Endothelial cell (in vitro differentiated cells): Measurements from ENCODE around the gene CALN1. TPM values are rescaled to one million over a fixed set of nuclear protein-coding genes. Genes with fewer than 3 reads are reported as not detected.
"Not testable (repeated sequence)": the region's sequence is repeated elsewhere in the genome, so short reads cannot be mapped to it uniquely, and the experiment has no call there.

Source experiments
- DNase-seq: peaks from one replicate; pipeline ENCODE4 v3.0.0; 2021; ENCODE audit warnings: low spot score
- H3K27ac Mint-ChIP-seq: one replicate; pipeline ENCODE4 v1.8.0; 2021; ENCODE audit warnings: mixed read lengths, inconsistent platforms; ENCODE audit not compliant: unreplicated experiment
- H3K27me3 Mint-ChIP-seq: one replicate; pipeline ENCODE4 v1.8.0; 2021; ENCODE audit warnings: mild to moderate bottlenecking, moderate library complexity, mixed read lengths, inconsistent platforms; ENCODE audit not compliant: unreplicated experiment
- H3K36me3 Mint-ChIP-seq: one replicate; pipeline ENCODE4 v1.8.0; 2021; ENCODE audit warnings: mild to moderate bottlenecking, low read depth, mixed read lengths, inconsistent platforms; ENCODE audit not compliant: unreplicated experiment
- H3K4me1 Mint-ChIP-seq: one replicate; pipeline ENCODE4 v1.8.0; 2021; ENCODE audit warnings: mild to moderate bottlenecking, mixed read lengths, inconsistent platforms; ENCODE audit not compliant: unreplicated experiment
- H3K4me3 Mint-ChIP-seq: one replicate; pipeline ENCODE4 v1.8.0; 2021; ENCODE audit warnings: mild to moderate bottlenecking, mixed read lengths, inconsistent platforms; ENCODE audit not compliant: unreplicated experiment
- H3K9me3 Mint-ChIP-seq: one replicate; pipeline ENCODE4 v1.8.0; 2021; ENCODE audit warnings: mixed read lengths, inconsistent platforms; ENCODE audit not compliant: unreplicated experiment
- CTCF ChIP-seq: fragments of 200-600 bp; sonication (generic); IDR thresholded peaks from one replicate; pipeline ENCODE4 v1.5.0; 2021; ENCODE audit warnings: antibody characterized with exemption; ENCODE audit not compliant: unreplicated experiment
- long read RNA-seq: library from polyadenylated mRNA; unstranded; transcript quantifications from one replicate; pipeline ENCODE4 v2.0.0, GENCODE V29; 2020; ENCODE audit not compliant: unreplicated experiment
- total RNA-seq: library from RNA; stranded (reverse); fragmentation: NEBNext Ultra II Directional; extraction: Animal tissue kit (Norgen Biotek cat#: 25700); gene quantifications from one replicate; pipeline ENCODE4 v1.2.1, GENCODE V29; 2021; ENCODE audit not compliant: unreplicated experiment

Gene CALN1
- total RNA-seq, result 1.4 TPM
- long read RNA-seq, result 0 reads

DNA sequence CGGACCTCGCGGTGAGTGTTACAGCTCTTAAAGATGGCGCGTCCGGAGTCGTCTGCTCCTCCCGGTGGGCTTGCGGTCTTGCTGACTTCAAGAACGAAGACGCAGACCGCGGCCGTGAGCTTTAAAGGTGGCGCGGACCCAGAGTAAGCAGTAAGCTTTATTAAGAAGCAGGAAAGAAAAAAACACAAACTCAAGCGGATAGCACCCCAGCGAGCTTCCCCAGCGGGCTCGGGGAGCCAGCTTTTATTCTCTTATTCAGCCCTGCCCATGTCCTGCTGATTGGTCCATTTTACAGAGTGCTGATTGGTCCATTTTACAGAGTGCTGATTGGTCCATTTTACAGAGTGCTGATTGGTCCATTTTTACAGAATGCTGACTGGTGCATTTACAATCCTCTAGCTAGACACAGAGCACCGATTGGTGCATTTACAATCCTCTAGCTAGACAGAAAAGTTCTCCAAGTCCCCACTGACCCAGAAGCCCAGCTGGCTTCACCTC is at the start of gene CALN1:
CALN1 (minus strand) TSS at position 218 of the 498 bp plus-strand sequence.
- H3K9me3 Mint-ChIP-seq, H3K27me3 Mint-ChIP-seq, H3K36me3 Mint-ChIP-seq, H3K4me3 Mint-ChIP-seq, H3K4me1 Mint-ChIP-seq, H3K27ac Mint-ChIP-seq, DNase-seq: not testable (repeated sequence)

DNA sequence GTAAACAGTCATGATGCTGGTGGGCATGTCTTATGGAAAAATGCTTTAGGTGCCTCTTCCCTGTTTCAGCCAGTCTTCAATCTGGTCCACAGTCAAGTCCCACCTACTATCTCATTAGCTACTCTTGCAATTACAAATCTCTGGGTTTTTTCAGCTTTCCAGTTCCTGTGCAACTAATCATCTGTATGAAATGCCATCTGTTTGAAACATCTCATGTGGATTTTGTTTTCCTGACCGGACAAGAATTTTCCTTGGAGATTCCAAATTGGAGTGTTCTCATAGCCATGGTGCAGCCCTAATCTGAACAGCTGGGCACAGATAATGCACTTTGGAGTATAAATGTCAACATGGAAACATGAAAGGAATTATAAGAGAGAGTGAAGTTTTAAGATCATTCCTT is 41.3 kb upstream of the CALN1 start:
- Mint-ChIP-seq H3K27me3 (peaks cover 3% of the 10 kb centered on the region), H3K4me3 (no peak overlapping the region), H3K36me3 (no peaks in the 10 kb centered on the region), H3K4me1 (no peaks in the 10 kb centered on the region), H3K27ac (no peak overlapping the region), H3K9me3 (peaks cover 3% of the 10 kb centered on the region)
- no peak for TF ChIP-seq CTCF
- no peak for DNase-seq

- H3K27me3 Mint-ChIP-seq, result peaks cover 5% of the 10 kb centered on the region
- H3K27ac Mint-ChIP-seq, result no peak overlapping the region
- peaks cover 5% of the 10 kb centered on the region for H3K4me1 Mint-ChIP-seq
- H3K9me3 Mint-ChIP-seq, result peaks cover 14% of the 10 kb centered on the region
- no peaks in the 10 kb centered on the region for H3K36me3 Mint-ChIP-seq
- H3K4me3 Mint-ChIP-seq, result no peak overlapping the region
- no peak for TF ChIP-seq CTCF
- no peak for DNase-seq
These were observed 35.5 kb upstream of the CALN1 start for GRCh38 chr7:72447465-72448204.

GRCh38 chr7:72446591-72447462 is 34.7 kb upstream of the CALN1 start:
- H3K4me1 Mint-ChIP-seq, result peaks cover 5% of the 10 kb centered on the region
- H3K9me3 Mint-ChIP-seq, result peaks cover 15% of the 10 kb centered on the region
- no peak overlapping the region for H3K27ac Mint-ChIP-seq
- H3K36me3 Mint-ChIP-seq, result no peaks in the 10 kb centered on the region
- H3K27me3 Mint-ChIP-seq, result peaks cover 4% of the 10 kb centered on the region
- no peak for TF ChIP-seq CTCF
- no peak overlapping the region for H3K4me3 Mint-ChIP-seq
- no peak for DNase-seq

- Mint-ChIP-seq H3K9me3 (peaks cover 17% of the 10 kb centered on the region), H3K27ac (no peak overlapping the region), H3K4me3 (no peak overlapping the region), H3K4me1 (peaks cover 5% of the 10 kb centered on the region), H3K27me3 (peaks cover 4% of the 10 kb centered on the region), H3K36me3 (no peaks in the 10 kb centered on the region)
- TF ChIP-seq CTCF, result no peak
- DNase-seq, result no peak
These were observed 34.0 kb upstream of the CALN1 start for GRCh38 chr7:72446131-72446530.
